ENCODE results near the gene TRIM26. TPM values are rescaled to one million over a fixed set of nuclear protein-coding genes. Genes with fewer than 3 reads are reported as not detected.

TRIM26 gene
- total RNA-seq, 4 donors from 2014 or later: 19.5 to 92.0 (median 53.2) TPM

DNA sequence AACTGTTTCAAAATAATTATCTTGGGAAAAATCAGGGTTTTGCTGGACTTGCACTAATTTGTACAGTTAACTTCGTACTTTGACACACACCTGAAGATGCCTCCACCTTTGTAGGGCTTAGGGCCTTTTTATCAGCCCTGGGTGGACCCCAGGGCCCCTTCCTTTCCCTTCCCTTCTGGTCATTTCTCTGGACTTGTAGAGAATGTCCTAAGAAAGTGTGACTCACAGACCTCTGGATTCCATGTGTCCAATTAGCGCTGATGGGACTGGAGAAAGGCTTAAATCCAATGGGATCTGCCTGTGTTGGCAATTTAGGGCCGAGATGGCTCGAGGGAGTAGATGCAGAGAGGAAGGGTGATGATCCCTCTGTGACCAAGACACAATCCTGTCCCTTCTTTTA, 40.5 kb downstream of the TRIM26 start:
- Histone ChIP-seq H3K27ac (no peak overlapping the region), H3K4me3 (no peak overlapping the region), H3K27me3 (peaks cover 56% of the 10 kb centered on the region), H3K4me1 (peaks cover 0 to 9% (median 2%) of the 10 kb centered on the region in 4 donors), H3K36me3 (peaks cover 0 to 6% (median 0%) of the 10 kb centered on the region in 4 donors), H3K9me3 (no peaks in the 10 kb centered on the region)
- DNase-seq: no peak
- WGBS, 2 donors (ENCODE audit: low coverage in 1 of 2): 87 to 100% methylated on average over 1 to 4 of the region's 4 CpGs
- in situ Hi-C loops (cut with MboI; ENCODE audit: low pct_ligation_motif_present in 1 of 4, low pct_unique_long_range_greater_than_20kb in 1 of 4, low sequenced_read_pairs in 3 of 4): no loop called here
- TF ChIP-seq POLR2AphosphoS5 (IDR thresholded peaks at IDR 0.05): no peak
- no peak for TF ChIP-seq POLR2A (IDR thresholded peaks at IDR 0.05)
- TF ChIP-seq, protein P1, sequence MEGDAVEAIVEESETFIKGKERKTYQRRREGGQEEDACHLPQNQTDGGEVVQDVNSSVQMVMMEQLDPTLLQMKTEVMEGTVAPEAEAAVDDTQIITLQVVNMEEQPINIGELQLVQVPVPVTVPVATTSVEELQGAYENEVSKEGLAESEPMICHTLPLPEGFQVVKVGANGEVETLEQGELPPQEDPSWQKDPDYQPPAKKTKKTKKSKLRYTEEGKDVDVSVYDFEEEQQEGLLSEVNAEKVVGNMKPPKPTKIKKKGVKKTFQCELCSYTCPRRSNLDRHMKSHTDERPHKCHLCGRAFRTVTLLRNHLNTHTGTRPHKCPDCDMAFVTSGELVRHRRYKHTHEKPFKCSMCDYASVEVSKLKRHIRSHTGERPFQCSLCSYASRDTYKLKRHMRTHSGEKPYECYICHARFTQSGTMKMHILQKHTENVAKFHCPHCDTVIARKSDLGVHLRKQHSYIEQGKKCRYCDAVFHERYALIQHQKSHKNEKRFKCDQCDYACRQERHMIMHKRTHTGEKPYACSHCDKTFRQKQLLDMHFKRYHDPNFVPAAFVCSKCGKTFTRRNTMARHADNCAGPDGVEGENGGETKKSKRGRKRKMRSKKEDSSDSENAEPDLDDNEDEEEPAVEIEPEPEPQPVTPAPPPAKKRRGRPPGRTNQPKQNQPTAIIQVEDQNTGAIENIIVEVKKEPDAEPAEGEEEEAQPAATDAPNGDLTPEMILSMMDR (IDR thresholded peaks at IDR 0.05): no peak
- no peak for TF ChIP-seq EP300 (IDR thresholded peaks at IDR 0.05; ENCODE audit: low read depth)
- intact Hi-C loops (cut with DNase I; ENCODE audit: low total_unique reads): no loop called here

DNA sequence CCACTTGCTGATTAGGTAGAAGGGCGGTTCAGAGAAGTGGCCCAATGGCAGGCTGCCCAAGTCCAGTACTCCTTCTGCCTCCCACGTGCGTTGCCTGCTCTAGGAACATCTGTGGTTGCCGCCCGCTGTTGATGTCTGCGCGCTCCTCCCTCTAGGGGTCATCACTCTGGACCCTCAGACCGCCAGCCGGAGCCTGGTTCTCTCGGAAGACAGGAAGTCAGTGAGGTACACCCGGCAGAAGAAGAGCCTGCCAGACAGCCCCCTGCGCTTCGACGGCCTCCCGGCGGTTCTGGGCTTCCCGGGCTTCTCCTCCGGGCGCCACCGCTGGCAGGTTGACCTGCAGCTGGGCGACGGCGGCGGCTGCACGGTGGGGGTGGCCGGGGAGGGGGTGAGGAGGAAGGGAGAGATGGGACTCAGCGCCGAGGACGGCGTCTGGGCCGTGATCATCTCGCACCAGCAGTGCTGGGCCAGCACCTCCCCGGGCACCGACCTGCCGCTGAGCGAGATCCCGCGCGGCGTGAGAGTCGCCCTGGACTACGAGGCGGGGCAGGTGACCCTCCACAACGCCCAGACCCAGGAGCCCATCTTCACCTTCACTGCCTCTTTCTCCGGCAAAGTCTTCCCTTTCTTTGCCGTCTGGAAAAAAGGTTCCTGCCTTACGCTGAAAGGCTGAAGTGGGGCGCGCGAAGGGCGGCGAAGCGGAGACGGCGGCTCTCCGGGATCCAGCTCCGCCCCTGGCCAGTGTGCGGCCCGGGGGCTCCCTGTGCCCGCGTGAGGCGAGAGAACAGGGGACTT, 41.3 kb downstream of the TRIM26 start:
- Histone ChIP-seq H3K9me3 (no peaks in the 10 kb centered on the region), H3K36me3 (peaks cover 0 to 6% (median 0%) of the 10 kb centered on the region in 4 donors), H3K27ac (no peak overlapping the region), H3K27me3 (peaks cover 48% of the 10 kb centered on the region), H3K4me3 (peak overlapping the region in 2 of 4 donors; percentile 9 to 19), H3K4me1 (peaks cover 0 to 9% (median 2%) of the 10 kb centered on the region in 4 donors)
- intact Hi-C loops (cut with DNase I; ENCODE audit: low total_unique reads) (no loop called here), in situ Hi-C loops (cut with MboI; ENCODE audit: low pct_ligation_motif_present in 1 of 4, low pct_unique_long_range_greater_than_20kb in 1 of 4, low sequenced_read_pairs in 3 of 4) (no loop called here)
- WGBS, 2 donors (ENCODE audit: low coverage in 1 of 2): 33 to 45% methylated on average over 8 to 55 of the region's 62 CpGs
- DNase-seq: no peak
- no peak for TF ChIP-seq POLR2AphosphoS5 (IDR thresholded peaks at IDR 0.05)
- TF ChIP-seq EP300 (IDR thresholded peaks at IDR 0.05; ENCODE audit: low read depth): no peak
- TF ChIP-seq, protein P1 (IDR thresholded peaks at IDR 0.05): no peak
- no peak for TF ChIP-seq POLR2A (IDR thresholded peaks at IDR 0.05)

DNA sequence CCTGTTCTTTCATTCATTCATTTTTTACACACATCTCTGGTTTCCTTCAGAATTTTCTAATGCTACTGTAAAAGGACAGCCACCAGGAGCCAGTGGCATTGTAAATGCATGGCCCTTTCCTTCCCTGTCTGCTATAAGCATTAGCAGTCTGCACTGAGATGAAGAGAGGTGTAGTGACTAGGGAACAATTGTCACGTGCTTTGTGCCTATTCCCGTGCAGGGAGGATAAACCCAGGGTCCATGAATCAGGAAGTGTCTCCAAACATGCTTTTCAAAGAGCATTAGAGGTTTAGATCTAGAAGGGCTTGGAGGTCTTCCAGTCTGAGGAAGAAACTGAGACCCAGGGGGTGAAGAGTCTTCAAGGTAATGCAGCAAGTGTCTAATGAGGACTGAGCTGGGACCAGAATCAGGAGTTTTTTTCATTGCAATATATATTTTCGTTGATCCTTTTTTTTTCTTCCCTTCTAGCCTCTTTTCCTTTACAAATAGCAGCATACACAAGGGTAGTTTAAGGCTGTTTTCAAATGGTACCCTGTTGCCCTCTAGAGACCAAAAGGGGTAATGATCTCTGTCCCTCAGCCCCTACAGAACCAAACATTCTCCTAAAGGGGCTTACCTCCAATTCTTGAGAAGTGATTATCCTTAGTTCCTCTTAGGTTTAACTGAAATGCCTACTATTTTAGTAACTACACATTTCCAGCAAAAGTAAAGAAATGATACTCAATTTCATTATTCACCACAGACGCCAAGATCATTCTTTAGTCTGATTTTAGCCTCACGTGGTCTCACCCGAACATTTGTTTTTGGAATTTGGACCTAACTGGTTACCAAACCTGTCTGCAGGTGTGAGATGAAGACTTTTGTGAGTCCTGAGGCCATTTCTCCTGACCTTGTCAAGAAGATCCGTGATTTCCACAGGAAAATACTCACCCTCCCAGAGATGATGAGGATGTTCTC, 43.3 kb downstream of the TRIM26 start:
- Histone ChIP-seq H3K4me3 (no peak overlapping the region), H3K4me1 (peaks cover 0 to 9% (median 2%) of the 10 kb centered on the region in 4 donors), H3K27me3 (peaks cover 38% of the 10 kb centered on the region), H3K36me3 (peaks cover 0 to 6% (median 0%) of the 10 kb centered on the region in 4 donors), H3K9me3 (no peaks in the 10 kb centered on the region), H3K27ac (no peak overlapping the region)
- in situ Hi-C loops (cut with MboI; ENCODE audit: low pct_ligation_motif_present in 1 of 4, low pct_unique_long_range_greater_than_20kb in 1 of 4, low sequenced_read_pairs in 3 of 4): no loop called here
- DNase-seq: no peak
- 39 to 44% methylated on average over 4 to 7 of the region's 7 CpGs for WGBS, 2 donors (ENCODE audit: low coverage in 1 of 2)
- intact Hi-C loops (cut with DNase I; ENCODE audit: low total_unique reads): no loop called here
- TF ChIP-seq POLR2AphosphoS5 (IDR thresholded peaks at IDR 0.05): no peak
- TF ChIP-seq, protein P1 (IDR thresholded peaks at IDR 0.05): peak; percentile 73 to 77 (median 74)

- 88% methylated on average over 1 of the region's 1 CpG; no CpG with 5 or more reads in 1 of the 2 donors for WGBS, 2 donors (ENCODE audit: low coverage in 1 of 2)
- intact Hi-C loops (cut with DNase I; ENCODE audit: low total_unique reads): no loop called here
Observed at GRCh38 chr6:30168741-30169140, 44.5 kb downstream of the TRIM26 start.

More at GRCh38 chr6:30168741-30169140, 44.5 kb downstream of the TRIM26 start:
- peaks cover 0 to 6% (median 0%) of the 10 kb centered on the region in 4 donors for H3K36me3 ChIP-seq
- no peak overlapping the region for H3K4me3 ChIP-seq
- in situ Hi-C loops (cut with MboI; ENCODE audit: low pct_ligation_motif_present in 1 of 4, low pct_unique_long_range_greater_than_20kb in 1 of 4, low sequenced_read_pairs in 3 of 4): no loop called here
- DNase-seq: no peak
- no peaks in the 10 kb centered on the region for H3K9me3 ChIP-seq
- H3K27ac ChIP-seq: no peak overlapping the region
- peaks cover 0 to 9% (median 6%) of the 10 kb centered on the region in 4 donors for H3K4me1 ChIP-seq
- H3K27me3 ChIP-seq: peaks cover 35% of the 10 kb centered on the region
- TF ChIP-seq EP300 (IDR thresholded peaks at IDR 0.05; ENCODE audit: low read depth) (no peak), POLR2A (IDR thresholded peaks at IDR 0.05) (no peak), POLR2AphosphoS5 (IDR thresholded peaks at IDR 0.05) (no peak)
- TF ChIP-seq, protein P1 (IDR thresholded peaks at IDR 0.05): no peak

All from transverse colon (tissue), 4 donors.